Measurements from ENCODE around the gene TTLL10. TPM values are rescaled to one million over a fixed set of nuclear protein-coding genes. Genes with fewer than 3 reads are reported as not detected.
A peak's percentile ranks its signal among the peaks of the same experiment; 100 is the strongest.

Gene TTLL10
- total and polyA plus RNA-seq, 2 experiments from 2014 or later = 0.45 TPM; not detected in 1

GRCh38 chr1:1183221-1183747, 9.6 kb downstream of the TTLL10 start:
- Histone ChIP-seq H3K36me3 (ENCODE audit: insufficient read depth) (no peaks in the 10 kb centered on the region), H2AFZ (no peak overlapping the region), H3K4me3 (no peak overlapping the region), H3K27ac (ENCODE audit: low read depth) (no peak overlapping the region), H3K27me3 (ENCODE audit: insufficient read depth) (no peaks in the 10 kb centered on the region), H3K79me2 (replicated peaks; ENCODE audit: insufficient read depth) (no peaks in the 10 kb centered on the region), H3K4me1 (ENCODE audit: insufficient read depth) (no peaks in the 10 kb centered on the region), H4K20me1 (replicated peaks; ENCODE audit: insufficient read depth) (no peaks in the 10 kb centered on the region), H3F3A (replicated peaks; ENCODE audit: low read depth) (no peaks in the 10 kb centered on the region), H3K4me2 (no peak overlapping the region), H3K9me2 (ENCODE audit: insufficient read depth) (no peaks in the 10 kb centered on the region)
- Mint-ChIP-seq H3K9me3 (no peaks in the 10 kb centered on the region), H3K27me3 (ENCODE audit: insufficient read depth, low read depth, poor library complexity) (peaks cover 5% of the 10 kb centered on the region), H3K4me1 (no peaks in the 10 kb centered on the region), H3K36me3 (ENCODE audit: low read depth) (no peaks in the 10 kb centered on the region), H3K27ac (no peak overlapping the region), H3K4me3 (no peak overlapping the region)
- ATAC-seq (no peak), DNase-seq (ENCODE audit: low spot score) (peak; percentile 1)
- TF ChIP-seq CREB1 (CRISPR knock-in tag; IDR thresholded peaks at IDR 0.05; ENCODE audit: low read depth) = no peak

- Histone ChIP-seq H4K20me1 (replicated peaks; ENCODE audit: insufficient read depth) (no peaks in the 10 kb centered on the region), H3K27me3 (ENCODE audit: insufficient read depth) (no peaks in the 10 kb centered on the region), H3K79me2 (replicated peaks; ENCODE audit: insufficient read depth) (no peaks in the 10 kb centered on the region), H3F3A (replicated peaks; ENCODE audit: low read depth) (no peaks in the 10 kb centered on the region), H3K4me3 (no peak overlapping the region), H2AFZ (no peak overlapping the region), H3K4me1 (ENCODE audit: insufficient read depth) (no peaks in the 10 kb centered on the region), H3K9me2 (ENCODE audit: insufficient read depth) (no peaks in the 10 kb centered on the region), H3K27ac (ENCODE audit: low read depth) (no peak overlapping the region), H3K4me2 (no peak overlapping the region), H3K36me3 (ENCODE audit: insufficient read depth) (no peaks in the 10 kb centered on the region)
- H3K36me3 Mint-ChIP-seq (ENCODE audit: low read depth) = no peaks in the 10 kb centered on the region
- H3K4me3 Mint-ChIP-seq = no peak overlapping the region
- DNase-seq (ENCODE audit: low spot score) (peak; percentile 0), ATAC-seq (no peak)
- peaks cover 5% of the 10 kb centered on the region for H3K27me3 Mint-ChIP-seq (ENCODE audit: insufficient read depth, low read depth, poor library complexity)
- H3K9me3 Mint-ChIP-seq = no peaks in the 10 kb centered on the region
- no peaks in the 10 kb centered on the region for H3K4me1 Mint-ChIP-seq
- H3K27ac Mint-ChIP-seq = no peak overlapping the region
- TF ChIP-seq POLR2AphosphoS5 (IDR thresholded peaks at IDR 0.05; ENCODE audit: low read depth) = no peak
- TF ChIP-seq ZNF462 (CRISPR knock-in tag; IDR thresholded peaks at IDR 0.05) = no peak
- TF ChIP-seq ETS1 (IDR thresholded peaks at IDR 0.05) = no peak
- TF ChIP-seq CTCF (conservative IDR thresholded peaks at IDR 0.05; ENCODE audit: low read depth in 2 of 2) = no peak
- no peak for TF ChIP-seq EZH2phosphoT487 (IDR thresholded peaks at IDR 0.05; ENCODE audit: unreplicated experiment)
Measured at GRCh38 chr1:1183833-1184775, 10.4 kb downstream of the TTLL10 start.

Data from GM23338 (cell line).